ENCODE data around the gene MUC3A. TPM values are rescaled to one million over a fixed set of nuclear protein-coding genes. Genes with fewer than 3 reads are reported as not detected.
"Not testable (repeated sequence)": the region's sequence is repeated elsewhere in the genome, so short reads cannot be mapped to it uniquely, and the experiment has no call there.

Gene MUC3A
- total and polyA plus RNA-seq, 7 experiments from 2014 or later = not detected

- Histone ChIP-seq H3K27ac (ENCODE audit: low read depth, low read length) (no peak overlapping the region), H3K27me3 (ENCODE audit: control insufficient read depth in 2 of 2, insufficient read depth in 2 of 2, low read length in 2 of 2) (no peaks in the 10 kb centered on the region), H3K9me3 (ENCODE audit: control insufficient read depth in 2 of 3, low read length in 3 of 3) (no peaks in the 10 kb centered on the region), H3K36me3 (ENCODE audit: control insufficient read depth in 2 of 3, insufficient read depth in 3 of 3, low read length in 3 of 3) (no peaks in the 10 kb centered on the region), H3K4me3 (ENCODE audit: low read length) (no peak overlapping the region), H3K4me1 (ENCODE audit: control insufficient read depth in 2 of 2, insufficient read depth in 2 of 2, low read length in 2 of 2) (no peaks in the 10 kb centered on the region)
- Mint-ChIP-seq H3K27me3 (peaks cover 0 to 16% (median 15%) of the 10 kb centered on the region in 5 donors), H3K4me1 (no peaks in the 10 kb centered on the region), H3K9me3 (peaks cover 0 to 17% (median 6%) of the 10 kb centered on the region in 11 donors), H3K36me3 (peaks cover 0 to 7% (median 5%) of the 10 kb centered on the region in 5 donors), H3K27ac (no peak overlapping the region), H3K4me3 (no peak overlapping the region)
- no peak for DNase-seq
- ChIA-PET POLR2A (no interaction called here), CTCF (no interaction called here)
- intact Hi-C loops (cut with micrococcal nuclease) = no loop called here
- no peak for ATAC-seq
These were observed 29.0 kb downstream of the MUC3A start for GRCh38 chr7:100978300-100978699.

DNA sequence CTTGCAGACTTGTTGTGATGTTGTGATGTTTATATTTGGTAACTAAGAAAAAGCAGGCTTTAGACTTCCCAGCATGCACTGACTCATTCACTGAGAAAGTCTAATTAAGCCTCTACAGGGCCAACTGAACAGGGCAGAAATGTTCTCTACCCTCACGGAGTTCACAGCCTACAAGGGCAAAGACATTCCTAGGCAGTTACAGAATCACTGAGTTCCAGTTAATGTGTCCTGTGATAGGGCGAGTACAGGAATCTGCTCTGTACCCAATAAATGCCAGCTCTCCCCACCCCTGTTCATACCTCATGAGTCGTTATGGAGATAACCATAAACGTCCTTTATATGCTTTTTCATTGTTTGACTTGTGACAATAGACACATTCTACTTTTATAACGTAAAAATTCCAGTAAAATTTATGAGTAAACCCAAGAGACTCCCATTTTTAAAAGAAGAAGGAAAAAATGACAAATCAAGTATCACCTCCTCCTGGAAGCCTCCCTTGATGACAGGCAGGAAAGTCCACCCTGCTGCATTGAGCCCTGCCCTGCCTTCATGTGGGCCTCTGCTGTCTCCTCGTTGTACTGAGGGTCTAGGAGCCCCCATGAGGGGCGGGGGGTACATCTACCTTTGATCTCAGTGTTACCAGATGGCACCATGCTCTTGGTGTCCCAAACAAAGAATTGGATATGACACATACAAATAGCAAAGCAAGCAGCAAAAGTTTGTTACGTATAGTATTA, 34.3 kb downstream of the MUC3A start:
- peaks cover 0 to 16% (median 6%) of the 10 kb centered on the region in 5 donors for H3K27me3 Mint-ChIP-seq
- peaks cover 0 to 3% (median 0%) of the 10 kb centered on the region in 5 donors for H3K36me3 Mint-ChIP-seq
- no peak overlapping the region for H3K4me3 ChIP-seq (ENCODE audit: low read length)
- H3K4me1 Mint-ChIP-seq = no peaks in the 10 kb centered on the region
- H3K4me1 ChIP-seq (ENCODE audit: control insufficient read depth in 2 of 2, insufficient read depth in 2 of 2, low read length in 2 of 2) = no peaks in the 10 kb centered on the region
- intact Hi-C loops (cut with micrococcal nuclease) = no loop called here
- no peaks in the 10 kb centered on the region for H3K27me3 ChIP-seq (ENCODE audit: control insufficient read depth in 2 of 2, insufficient read depth in 2 of 2, low read length in 2 of 2)
- no peak overlapping the region for H3K27ac ChIP-seq (ENCODE audit: low read depth, low read length)
- no peak for DNase-seq
- no peaks in the 10 kb centered on the region for H3K9me3 ChIP-seq (ENCODE audit: control insufficient read depth in 2 of 3, low read length in 3 of 3)
- H3K36me3 ChIP-seq (ENCODE audit: control insufficient read depth in 2 of 3, insufficient read depth in 3 of 3, low read length in 3 of 3) = no peaks in the 10 kb centered on the region
- H3K9me3 Mint-ChIP-seq = peaks cover 0 to 2% (median 0%) of the 10 kb centered on the region in 11 donors
- peak overlapping the region in 1 of 9 donors; percentile 1 for H3K27ac Mint-ChIP-seq
- no peak overlapping the region for H3K4me3 Mint-ChIP-seq
- ATAC-seq = no peak
- ChIA-PET POLR2A (no interaction called here), CTCF (no interaction called here)

- intact Hi-C loops (cut with micrococcal nuclease); H3K4me3 Mint-ChIP-seq; H3K9me3 Mint-ChIP-seq; H3K4me3 ChIP-seq (ENCODE audit: low read length); H3K4me1 Mint-ChIP-seq; H3K27ac ChIP-seq (ENCODE audit: low read depth, low read length); H3K9me3 ChIP-seq (ENCODE audit: control insufficient read depth in 2 of 3, low read length in 3 of 3); H3K4me1 ChIP-seq (ENCODE audit: control insufficient read depth in 2 of 2, insufficient read depth in 2 of 2, low read length in 2 of 2); H3K36me3 Mint-ChIP-seq; H3K27ac Mint-ChIP-seq; H3K36me3 ChIP-seq (ENCODE audit: control insufficient read depth in 2 of 3, insufficient read depth in 3 of 3, low read length in 3 of 3); CTCF ChIA-PET; ATAC-seq; H3K27me3 ChIP-seq (ENCODE audit: control insufficient read depth in 2 of 2, insufficient read depth in 2 of 2, low read length in 2 of 2); POLR2A ChIA-PET; DNase-seq: not testable (repeated sequence)
- peaks cover 0 to 16% (median 6%) of the 10 kb centered on the region in 5 donors for H3K27me3 Mint-ChIP-seq
These were observed 35.0 kb downstream of the MUC3A start for GRCh38 chr7:100984241-100984918.

- peaks cover 0 to 16% (median 6%) of the 10 kb centered on the region in 5 donors for H3K27me3 Mint-ChIP-seq
- H3K36me3 ChIP-seq (ENCODE audit: control insufficient read depth in 2 of 3, insufficient read depth in 3 of 3, low read length in 3 of 3); H3K36me3 Mint-ChIP-seq; ATAC-seq; DNase-seq; H3K9me3 Mint-ChIP-seq; H3K27me3 ChIP-seq (ENCODE audit: control insufficient read depth in 2 of 2, insufficient read depth in 2 of 2, low read length in 2 of 2); H3K27ac ChIP-seq (ENCODE audit: low read depth, low read length); H3K4me3 Mint-ChIP-seq; H3K9me3 ChIP-seq (ENCODE audit: control insufficient read depth in 2 of 3, low read length in 3 of 3); H3K27ac Mint-ChIP-seq; intact Hi-C loops (cut with micrococcal nuclease); H3K4me1 ChIP-seq (ENCODE audit: control insufficient read depth in 2 of 2, insufficient read depth in 2 of 2, low read length in 2 of 2); H3K4me3 ChIP-seq (ENCODE audit: low read length); POLR2A ChIA-PET; H3K4me1 Mint-ChIP-seq: not testable (repeated sequence)
- CTCF ChIA-PET = interaction anchor here (0.6 kb wide), 1 partner anchor 1771 kb away, joined by 3 read pairs; no protein-coding TSS in a partner anchor
These were observed 35.9 kb downstream of the MUC3A start for GRCh38 chr7:100985033-100985797.

- no peaks in the 10 kb centered on the region for H3K27me3 ChIP-seq (ENCODE audit: control insufficient read depth in 2 of 2, insufficient read depth in 2 of 2, low read length in 2 of 2)
- DNase-seq (no peak), ATAC-seq (no peak)
- Mint-ChIP-seq H3K4me1 (no peaks in the 10 kb centered on the region), H3K4me3 (no peak overlapping the region), H3K36me3 (no peaks in the 10 kb centered on the region), H3K27ac (no peak overlapping the region), H3K9me3 (peaks cover 0 to 4% (median 0%) of the 10 kb centered on the region in 11 donors), H3K27me3 (no peaks in the 10 kb centered on the region)
- H3K27ac ChIP-seq (ENCODE audit: low read depth, low read length) = no peak overlapping the region
- H3K36me3 ChIP-seq (ENCODE audit: control insufficient read depth in 2 of 3, insufficient read depth in 3 of 3, low read length in 3 of 3) = no peaks in the 10 kb centered on the region
- ChIA-PET POLR2A (no interaction called here), CTCF (interaction anchor here (0.7 kb wide), 1 partner anchor 1222 kb away, joined by 3 read pairs; no protein-coding TSS in a partner anchor)
- H3K9me3 ChIP-seq (ENCODE audit: control insufficient read depth in 2 of 3, low read length in 3 of 3) = no peaks in the 10 kb centered on the region
- no peaks in the 10 kb centered on the region for H3K4me1 ChIP-seq (ENCODE audit: control insufficient read depth in 2 of 2, insufficient read depth in 2 of 2, low read length in 2 of 2)
- intact Hi-C loops (cut with micrococcal nuclease) = no loop called here
- H3K4me3 ChIP-seq (ENCODE audit: low read length) = no peak overlapping the region
These were observed 42.3 kb downstream of the MUC3A start for GRCh38 chr7:100991631-100992030.

- H3K27ac Mint-ChIP-seq; H3K27me3 Mint-ChIP-seq; intact Hi-C loops (cut with micrococcal nuclease); H3K4me3 Mint-ChIP-seq; ATAC-seq; DNase-seq; H3K9me3 ChIP-seq (ENCODE audit: control insufficient read depth in 2 of 3, low read length in 3 of 3); H3K4me1 ChIP-seq (ENCODE audit: control insufficient read depth in 2 of 2, insufficient read depth in 2 of 2, low read length in 2 of 2); H3K36me3 ChIP-seq (ENCODE audit: control insufficient read depth in 2 of 3, insufficient read depth in 3 of 3, low read length in 3 of 3); H3K27me3 ChIP-seq (ENCODE audit: control insufficient read depth in 2 of 2, insufficient read depth in 2 of 2, low read length in 2 of 2); H3K4me1 Mint-ChIP-seq; POLR2A ChIA-PET; H3K9me3 Mint-ChIP-seq; H3K27ac ChIP-seq (ENCODE audit: low read depth, low read length); H3K4me3 ChIP-seq (ENCODE audit: low read length); H3K36me3 Mint-ChIP-seq: not testable (repeated sequence)
- CTCF ChIA-PET = interaction anchor here (0.7 kb wide), 1 partner anchor 1221 kb away, joined by 3 read pairs; no protein-coding TSS in a partner anchor
These were observed 42.9 kb downstream of the MUC3A start for GRCh38 chr7:100992280-100992679.
